Measurements from ENCODE around the gene SLC30A2. TPM values are rescaled to one million over a fixed set of nuclear protein-coding genes. Genes with fewer than 3 reads are reported as not detected.

SLC30A2 gene
- total RNA-seq, 4 donors from 2014 or later = 0.14 TPM; not detected in 3

DNA sequence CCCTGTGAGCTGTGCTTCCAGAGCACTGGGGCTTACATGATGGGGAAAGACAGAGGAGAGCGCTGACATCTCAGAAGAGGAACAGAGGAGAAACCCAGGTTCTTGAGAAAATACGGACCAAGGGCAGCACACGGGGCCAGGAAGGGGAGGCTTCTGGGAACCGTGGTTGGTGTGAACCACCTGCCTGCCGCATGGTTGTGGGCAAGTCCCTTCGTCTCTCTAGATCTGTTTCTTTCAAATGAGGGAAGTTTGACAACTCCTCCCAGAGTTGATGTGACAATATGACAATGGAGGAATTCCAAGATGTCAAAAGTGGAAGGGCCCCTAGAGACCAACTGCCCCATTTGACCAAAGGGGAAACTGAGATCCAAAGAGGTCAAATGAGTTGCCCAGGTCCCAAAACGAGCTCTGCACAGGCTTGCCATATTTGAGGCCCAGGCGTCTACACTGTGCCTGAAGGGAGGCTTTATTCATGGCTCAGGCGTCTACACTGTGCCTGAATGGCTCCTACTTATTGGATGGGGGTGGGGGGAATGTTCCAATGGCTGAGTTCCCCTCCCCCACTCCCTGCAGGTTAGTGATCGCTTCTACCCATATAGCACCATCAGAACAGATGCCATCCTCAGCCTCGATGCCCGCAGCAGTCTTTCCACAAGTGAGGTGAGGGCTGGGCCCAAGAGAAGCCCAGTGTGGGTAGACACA is 13.1 kb downstream of the SLC30A2 start:
- Histone ChIP-seq H3K9me3 (no peaks in the 10 kb centered on the region), H3K36me3 (no peaks in the 10 kb centered on the region), H3K4me3 (no peak overlapping the region), H3K27ac (no peak overlapping the region), H3K27me3 (peaks cover 6% of the 10 kb centered on the region), H3K4me1 (peaks cover 3 to 15% (median 10%) of the 10 kb centered on the region in 4 donors)
- WGBS, 2 donors (ENCODE audit: low coverage in 1 of 2) = 76 to 91% methylated on average over 3 to 12 of the region's 12 CpGs
- no peak for DNase-seq
- in situ Hi-C loops (cut with MboI; ENCODE audit: low pct_ligation_motif_present in 1 of 4, low pct_unique_long_range_greater_than_20kb in 1 of 4, low sequenced_read_pairs in 3 of 4) (loop anchor here in 3 of 4 donors (25.0 kb wide), 2 partner anchors 104 to 129 kb away; partner anchors contain the start of genes C1orf232 (in 2 of the 3), FAM110D (in 2 of the 3), ZNF593 (in 2 of the 3) and ZNF593OS (in 2 of the 3)), intact Hi-C loops (cut with DNase I; ENCODE audit: low total_unique reads) (loop anchor here (10.0 kb wide), 1 partner anchor 112 kb away; no protein-coding TSS in a partner anchor)
- TF ChIP-seq, protein P1, sequence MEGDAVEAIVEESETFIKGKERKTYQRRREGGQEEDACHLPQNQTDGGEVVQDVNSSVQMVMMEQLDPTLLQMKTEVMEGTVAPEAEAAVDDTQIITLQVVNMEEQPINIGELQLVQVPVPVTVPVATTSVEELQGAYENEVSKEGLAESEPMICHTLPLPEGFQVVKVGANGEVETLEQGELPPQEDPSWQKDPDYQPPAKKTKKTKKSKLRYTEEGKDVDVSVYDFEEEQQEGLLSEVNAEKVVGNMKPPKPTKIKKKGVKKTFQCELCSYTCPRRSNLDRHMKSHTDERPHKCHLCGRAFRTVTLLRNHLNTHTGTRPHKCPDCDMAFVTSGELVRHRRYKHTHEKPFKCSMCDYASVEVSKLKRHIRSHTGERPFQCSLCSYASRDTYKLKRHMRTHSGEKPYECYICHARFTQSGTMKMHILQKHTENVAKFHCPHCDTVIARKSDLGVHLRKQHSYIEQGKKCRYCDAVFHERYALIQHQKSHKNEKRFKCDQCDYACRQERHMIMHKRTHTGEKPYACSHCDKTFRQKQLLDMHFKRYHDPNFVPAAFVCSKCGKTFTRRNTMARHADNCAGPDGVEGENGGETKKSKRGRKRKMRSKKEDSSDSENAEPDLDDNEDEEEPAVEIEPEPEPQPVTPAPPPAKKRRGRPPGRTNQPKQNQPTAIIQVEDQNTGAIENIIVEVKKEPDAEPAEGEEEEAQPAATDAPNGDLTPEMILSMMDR (IDR thresholded peaks at IDR 0.05) = no peak
- TF ChIP-seq POLR2AphosphoS5 (IDR thresholded peaks at IDR 0.05) = no peak
- TF ChIP-seq EP300 (IDR thresholded peaks at IDR 0.05; ENCODE audit: low read depth) = no peak
- no peak for TF ChIP-seq POLR2A (IDR thresholded peaks at IDR 0.05)

DNA sequence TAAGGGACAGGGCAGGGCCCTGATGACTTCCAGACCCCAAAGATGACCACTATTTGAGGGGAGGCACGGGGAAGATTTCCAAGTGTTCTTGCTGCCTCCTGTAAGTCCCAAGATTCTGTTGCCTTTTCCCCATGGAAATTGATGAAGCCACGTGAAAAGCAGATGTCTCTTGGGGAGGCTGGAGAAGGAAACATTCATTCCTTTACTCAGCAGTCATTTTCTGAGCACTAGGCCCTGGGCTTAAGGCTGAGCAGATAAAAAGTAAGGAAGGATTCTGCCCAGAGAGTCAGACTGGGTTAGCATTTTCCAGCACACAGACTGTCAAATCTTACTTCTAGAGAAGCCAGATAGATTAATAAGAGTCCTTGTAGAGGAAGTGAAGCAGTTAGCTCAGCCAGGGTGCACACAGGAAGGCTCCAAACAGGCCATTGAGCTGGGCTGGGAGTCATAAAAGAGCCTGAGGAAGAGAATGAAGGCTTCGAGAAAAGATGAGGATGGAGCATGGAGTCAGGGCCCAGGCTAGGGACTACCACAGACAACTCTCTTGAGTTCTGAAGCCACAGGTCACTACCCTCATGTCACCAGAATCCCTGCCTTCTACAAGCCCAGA is 14.2 kb downstream of the SLC30A2 start:
- H3K36me3 ChIP-seq = no peaks in the 10 kb centered on the region
- TF ChIP-seq POLR2AphosphoS5 (IDR thresholded peaks at IDR 0.05) (no peak), POLR2A (IDR thresholded peaks at IDR 0.05) (no peak), EP300 (IDR thresholded peaks at IDR 0.05; ENCODE audit: low read depth) (no peak)
- TF ChIP-seq, protein P1 (IDR thresholded peaks at IDR 0.05) = no peak
- intact Hi-C loops (cut with DNase I; ENCODE audit: low total_unique reads) (loop anchor here (10.0 kb wide), 1 partner anchor 113 kb away; no protein-coding TSS in a partner anchor), in situ Hi-C loops (cut with MboI; ENCODE audit: low pct_ligation_motif_present in 1 of 4, low pct_unique_long_range_greater_than_20kb in 1 of 4, low sequenced_read_pairs in 3 of 4) (loop anchor here in 3 of 4 donors (25.0 kb wide), 2 partner anchors 106 to 131 kb away; partner anchors contain the start of genes C1orf232 (in 2 of the 3), FAM110D (in 2 of the 3), ZNF593 (in 2 of the 3) and ZNF593OS (in 2 of the 3))
- 64 to 83% methylated on average over 1 to 3 of the region's 3 CpGs for WGBS, 2 donors (ENCODE audit: low coverage in 1 of 2)
- no peak for DNase-seq
- no peaks in the 10 kb centered on the region for H3K9me3 ChIP-seq
- H3K4me3 ChIP-seq = no peak overlapping the region
- peaks cover 6% of the 10 kb centered on the region for H3K27me3 ChIP-seq
- H3K27ac ChIP-seq = no peak overlapping the region
- H3K4me1 ChIP-seq = peaks cover 3 to 15% (median 10%) of the 10 kb centered on the region in 4 donors

DNA sequence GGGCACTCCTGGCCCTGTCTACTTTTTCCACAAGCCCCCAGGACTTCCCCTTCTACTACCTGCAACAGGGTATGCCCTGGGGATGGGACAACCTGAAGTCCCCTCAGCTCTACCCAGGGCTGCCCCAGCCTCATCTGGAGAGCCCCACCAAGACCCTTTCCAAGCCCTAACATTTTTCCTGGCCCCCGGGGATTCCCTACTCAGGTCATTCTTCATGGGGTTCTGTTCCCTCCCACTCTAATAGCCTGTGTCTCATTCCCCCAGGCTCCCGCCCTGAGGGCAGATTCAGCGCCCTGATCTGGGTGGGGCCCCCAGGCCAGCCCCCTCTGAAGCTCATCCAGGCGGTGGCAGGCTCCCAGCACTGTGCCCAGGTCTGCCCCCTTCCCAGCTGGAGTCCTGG is 14.7 kb downstream of the SLC30A2 start:
- in situ Hi-C loops (cut with MboI; ENCODE audit: low pct_ligation_motif_present in 1 of 4, low pct_unique_long_range_greater_than_20kb in 1 of 4, low sequenced_read_pairs in 3 of 4) (loop anchor here in 3 of 4 donors (25.0 kb wide), 2 partner anchors 106 to 131 kb away; partner anchors contain the start of genes C1orf232 (in 2 of the 3), FAM110D (in 2 of the 3), ZNF593 (in 2 of the 3) and ZNF593OS (in 2 of the 3)), intact Hi-C loops (cut with DNase I; ENCODE audit: low total_unique reads) (loop anchor here (10.0 kb wide), 1 partner anchor 114 kb away; no protein-coding TSS in a partner anchor)
- Histone ChIP-seq H3K27ac (no peak overlapping the region), H3K9me3 (no peaks in the 10 kb centered on the region), H3K4me1 (peaks cover 1 to 13% (median 8%) of the 10 kb centered on the region in 4 donors), H3K36me3 (no peaks in the 10 kb centered on the region), H3K27me3 (peaks cover 6% of the 10 kb centered on the region), H3K4me3 (no peak overlapping the region)
- no peak for DNase-seq
- TF ChIP-seq POLR2AphosphoS5 (IDR thresholded peaks at IDR 0.05) (no peak), POLR2A (IDR thresholded peaks at IDR 0.05) (no peak), EP300 (IDR thresholded peaks at IDR 0.05; ENCODE audit: low read depth) (no peak)
- TF ChIP-seq, protein P1 (IDR thresholded peaks at IDR 0.05) = no peak
- WGBS, 2 donors (ENCODE audit: low coverage in 1 of 2) = 66% methylated on average over 4 of the region's 4 CpGs; no CpG with 5 or more reads in 1 of the 2 donors

Data from transverse colon (tissue), 4 donors.